Pons (tissue), 1 donor: ENCODE data around the gene PARD6B.
"Not testable (repeated sequence)": the region's sequence is repeated elsewhere in the genome, so short reads cannot be mapped to it uniquely, and the experiment has no call there.

Experiments
- DNase-seq: peaks from one replicate; pipeline ENCODE4 v3.0.0-alpha.2; 2016; ENCODE audit warnings: low spot score

PARD6B gene

GRCh38 chr20:50703651-50704438 is 27.5 kb upstream of the PARD6B start:
- not testable (repeated sequence) for DNase-seq

- DNase-seq: no peak
These were observed 26.9 kb upstream of the PARD6B start for GRCh38 chr20:50704514-50704913.

- no peak for DNase-seq
These were observed 26.4 kb upstream of the PARD6B start for GRCh38 chr20:50704971-50705370.

- DNase-seq: no peak
These were observed 22.3 kb upstream of the PARD6B start for GRCh38 chr20:50708845-50709635.

- no peak for DNase-seq
These were observed 21.8 kb upstream of the PARD6B start for GRCh38 chr20:50709636-50709973.

- no peak for DNase-seq
These were observed 20.8 kb upstream of the PARD6B start for GRCh38 chr20:50710492-50711063.

- no peak for DNase-seq
These were observed 20.1 kb upstream of the PARD6B start for GRCh38 chr20:50711113-50711825.

GRCh38 chr20:50712771-50713656 is 18.4 kb upstream of the PARD6B start:
- no peak for DNase-seq

GRCh38 chr20:50713657-50714101 is 17.7 kb upstream of the PARD6B start:
- peak; percentile 53 for DNase-seq

GRCh38 chr20:50714426-50714825 is 17.0 kb upstream of the PARD6B start:
- not testable (repeated sequence) for DNase-seq

- no peak for DNase-seq
These were observed 15.7 kb upstream of the PARD6B start for GRCh38 chr20:50715694-50716093.

GRCh38 chr20:50716518-50716917 is 14.9 kb upstream of the PARD6B start:
- DNase-seq: no peak

GRCh38 chr20:50717312-50717711 is 14.1 kb upstream of the PARD6B start:
- no peak for DNase-seq

GRCh38 chr20:50717974-50718761 is 13.2 kb upstream of the PARD6B start:
- DNase-seq: no peak

- DNase-seq: no peak
These were observed 12.1 kb upstream of the PARD6B start for GRCh38 chr20:50719328-50719727.

- DNase-seq: no peak
These were observed 11.4 kb upstream of the PARD6B start for GRCh38 chr20:50720026-50720425.

GRCh38 chr20:50720582-50720981 is 10.8 kb upstream of the PARD6B start:
- no peak for DNase-seq

- no peak for DNase-seq
These were observed 9.5 kb upstream of the PARD6B start for GRCh38 chr20:50721881-50722281.

- no peak for DNase-seq
These were observed 8.8 kb upstream of the PARD6B start for GRCh38 chr20:50722424-50723155.

- DNase-seq: no peak
These were observed 7.7 kb upstream of the PARD6B start for GRCh38 chr20:50723672-50724071.
